Subcutaneous adipose tissue (tissue), 4 donors: ENCODE data around the gene PPM1L. TPM values are rescaled to one million over a fixed set of nuclear protein-coding genes. Genes with fewer than 3 reads are reported as not detected.

Experiments used
- CTCF ChIP-seq: fragments of 450-650 bp; IDR thresholded peaks from one replicate; pipeline ENCODE4 v1.5.1; 2016; ENCODE audit warnings: low read depth, mild to moderate bottlenecking, control low read depth, antibody characterized with exemption, moderate library complexity
- total RNA-seq, 4 donors: library from RNA; depleted of rRNA; stranded (reverse); fragments of >200 nt; gene quantifications; one replicate each; pipeline ENCODE4 v1.1.0, GENCODE V29; 2016

The PPM1L gene
- total RNA-seq, 4 donors from 2014 or later: 41.1 to 101 (median 52.8) TPM

GRCh38 chr3:160874736-160875135, 118.7 kb downstream of the PPM1L start:
- TF ChIP-seq CTCF: no peak

DNA sequence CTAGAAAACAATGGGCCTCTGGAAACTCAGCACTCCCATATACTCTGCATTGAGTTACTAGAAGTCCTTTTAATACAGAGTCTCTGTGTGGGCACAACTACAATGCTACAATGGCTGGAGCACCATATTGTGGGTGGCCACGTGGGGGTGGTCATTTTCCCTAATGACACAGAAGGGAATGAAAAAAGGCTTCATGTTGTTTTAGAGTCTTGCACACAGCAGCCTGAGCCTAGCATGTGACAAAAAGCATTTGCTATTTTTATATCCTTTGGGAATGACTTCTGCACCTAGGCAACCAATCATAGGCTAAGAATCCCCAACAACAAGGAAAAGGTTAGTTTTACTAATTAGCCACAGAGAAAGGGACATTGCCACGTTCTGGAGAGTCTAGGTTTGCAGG, 120.6 kb downstream of the PPM1L start:
- no peak for TF ChIP-seq CTCF

GRCh38 chr3:160879859-160880258, 123.8 kb downstream of the PPM1L start:
- TF ChIP-seq CTCF: no peak

GRCh38 chr3:160883373-160883772, 127.3 kb downstream of the PPM1L start:
- no peak for TF ChIP-seq CTCF

- TF ChIP-seq CTCF: no peak
Measured at GRCh38 chr3:160885791-160886286, 129.8 kb downstream of the PPM1L start.

- no peak for TF ChIP-seq CTCF
Measured at GRCh38 chr3:160886421-160886820, 130.4 kb downstream of the PPM1L start.

DNA sequence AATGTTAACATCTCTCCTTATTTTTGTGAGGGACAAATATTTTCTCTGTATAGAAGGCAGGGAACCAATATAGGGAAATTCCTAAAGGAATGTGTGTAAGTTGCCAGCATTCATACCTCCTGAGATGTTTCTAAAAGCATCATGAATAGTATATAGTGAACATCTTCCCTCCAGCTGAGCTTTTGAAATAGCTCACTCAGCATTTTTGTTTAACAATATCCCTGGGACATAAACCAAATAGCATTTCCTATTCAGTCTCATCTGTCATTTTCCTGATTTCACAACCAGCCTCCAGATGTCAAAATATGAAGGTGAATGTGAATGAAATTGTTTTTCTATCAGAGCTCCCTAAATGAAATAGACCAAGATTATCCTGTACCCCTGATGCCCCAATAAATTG, 137.2 kb downstream of the PPM1L start:
- no peak for TF ChIP-seq CTCF

GRCh38 chr3:160904691-160905090, 148.7 kb downstream of the PPM1L start:
- TF ChIP-seq CTCF: no peak
